ENCODE measurements around the gene SPARCL1. TPM values are rescaled to one million over a fixed set of nuclear protein-coding genes. Genes with fewer than 3 reads are reported as not detected.

Gene SPARCL1
- total and polyA plus RNA-seq, 3 donors from 2014 or later: 110 to 138 (median 124) TPM

DNA sequence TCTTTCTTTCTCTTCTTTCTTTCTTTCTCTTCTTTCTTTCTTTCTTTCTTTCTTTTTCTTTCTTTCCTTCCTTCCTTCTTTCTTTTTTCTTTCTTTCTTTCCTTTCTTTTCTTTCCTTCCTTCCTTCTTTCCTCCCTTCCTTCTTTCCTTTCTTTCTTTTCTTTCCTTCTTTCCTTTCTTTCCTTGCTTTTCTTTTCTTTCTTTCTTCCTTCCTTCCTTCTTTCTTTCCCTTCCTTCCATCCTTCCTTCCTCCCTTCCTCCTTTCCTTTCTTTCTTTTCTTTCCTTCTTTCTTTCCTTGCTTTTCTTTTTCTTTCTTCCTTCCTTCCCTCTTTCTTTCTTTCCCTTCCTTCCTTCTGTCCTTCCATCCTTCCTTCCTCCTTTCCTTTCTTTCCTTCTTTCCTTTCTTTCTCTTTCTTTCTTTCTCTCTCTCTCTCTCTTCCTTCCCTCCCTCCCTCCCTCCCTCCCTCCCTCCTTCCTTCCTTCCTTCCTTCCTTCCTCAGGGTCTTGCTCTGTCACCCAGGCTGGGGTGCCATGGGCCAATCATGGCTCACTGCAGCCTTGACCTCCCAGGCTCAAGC is 13.6 kb upstream of the SPARCL1 start:
- DNase-seq: no peak
- H3K4me3 ChIP-seq: no peak overlapping the region
- H3K9me3 ChIP-seq: no peaks in the 10 kb centered on the region
- intact Hi-C loops (cut with DNase I; ENCODE audit: low total_unique reads): no loop called here
- H3K36me3 ChIP-seq (ENCODE audit: low read depth, missing control alignments): no peaks in the 10 kb centered on the region
- H3K27me3 ChIP-seq: no peaks in the 10 kb centered on the region
- peak overlapping the region in 1 of 2 donors; percentile 44 for H3K27ac ChIP-seq
- H3K4me1 ChIP-seq: peaks cover 4% of the 10 kb centered on the region
- no peak for TF ChIP-seq POLR2A (IDR thresholded peaks at IDR 0.05)
- TF ChIP-seq, protein P1, sequence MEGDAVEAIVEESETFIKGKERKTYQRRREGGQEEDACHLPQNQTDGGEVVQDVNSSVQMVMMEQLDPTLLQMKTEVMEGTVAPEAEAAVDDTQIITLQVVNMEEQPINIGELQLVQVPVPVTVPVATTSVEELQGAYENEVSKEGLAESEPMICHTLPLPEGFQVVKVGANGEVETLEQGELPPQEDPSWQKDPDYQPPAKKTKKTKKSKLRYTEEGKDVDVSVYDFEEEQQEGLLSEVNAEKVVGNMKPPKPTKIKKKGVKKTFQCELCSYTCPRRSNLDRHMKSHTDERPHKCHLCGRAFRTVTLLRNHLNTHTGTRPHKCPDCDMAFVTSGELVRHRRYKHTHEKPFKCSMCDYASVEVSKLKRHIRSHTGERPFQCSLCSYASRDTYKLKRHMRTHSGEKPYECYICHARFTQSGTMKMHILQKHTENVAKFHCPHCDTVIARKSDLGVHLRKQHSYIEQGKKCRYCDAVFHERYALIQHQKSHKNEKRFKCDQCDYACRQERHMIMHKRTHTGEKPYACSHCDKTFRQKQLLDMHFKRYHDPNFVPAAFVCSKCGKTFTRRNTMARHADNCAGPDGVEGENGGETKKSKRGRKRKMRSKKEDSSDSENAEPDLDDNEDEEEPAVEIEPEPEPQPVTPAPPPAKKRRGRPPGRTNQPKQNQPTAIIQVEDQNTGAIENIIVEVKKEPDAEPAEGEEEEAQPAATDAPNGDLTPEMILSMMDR (IDR thresholded peaks at IDR 0.05): no peak

DNA sequence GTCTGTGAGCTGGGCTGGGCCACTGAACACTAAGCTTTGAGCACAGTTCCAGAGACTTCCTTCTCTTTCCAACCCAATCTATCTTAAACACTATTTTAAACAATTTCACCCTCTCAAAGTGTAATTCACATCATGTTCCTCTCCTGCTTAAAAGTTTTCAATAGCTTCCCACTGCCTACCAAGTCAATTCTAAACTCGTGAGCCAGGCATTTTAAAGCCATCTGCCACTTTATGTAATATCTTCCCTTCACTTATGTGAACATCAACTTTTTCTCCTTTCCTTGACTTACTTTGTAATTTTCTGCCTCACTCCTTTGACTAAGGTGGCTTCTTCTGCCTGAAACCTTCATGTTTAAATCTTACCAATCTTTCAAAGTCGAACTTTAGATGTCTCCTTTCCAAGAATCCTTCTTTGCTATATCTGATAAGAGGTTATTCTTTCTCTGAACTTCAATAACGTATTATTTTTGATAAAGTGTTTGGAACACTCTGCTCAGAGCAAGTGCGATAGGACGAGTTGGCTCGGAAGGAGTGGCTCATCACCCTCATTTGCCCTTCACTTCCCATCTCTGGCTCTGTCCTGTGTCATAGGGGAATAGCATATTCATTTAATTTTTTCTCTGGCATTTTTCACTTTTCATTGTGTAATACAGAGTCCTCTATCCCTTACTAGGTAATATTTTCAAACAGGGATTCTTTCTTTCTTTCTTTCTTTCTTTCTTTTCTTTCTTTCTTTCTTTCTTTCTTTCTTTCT is 13.0 kb upstream of the SPARCL1 start:
- intact Hi-C loops (cut with DNase I; ENCODE audit: low total_unique reads): no loop called here
- WGBS, 2 donors: 27 to 53% methylated on average over 6 of the region's 6 CpGs

DNA sequence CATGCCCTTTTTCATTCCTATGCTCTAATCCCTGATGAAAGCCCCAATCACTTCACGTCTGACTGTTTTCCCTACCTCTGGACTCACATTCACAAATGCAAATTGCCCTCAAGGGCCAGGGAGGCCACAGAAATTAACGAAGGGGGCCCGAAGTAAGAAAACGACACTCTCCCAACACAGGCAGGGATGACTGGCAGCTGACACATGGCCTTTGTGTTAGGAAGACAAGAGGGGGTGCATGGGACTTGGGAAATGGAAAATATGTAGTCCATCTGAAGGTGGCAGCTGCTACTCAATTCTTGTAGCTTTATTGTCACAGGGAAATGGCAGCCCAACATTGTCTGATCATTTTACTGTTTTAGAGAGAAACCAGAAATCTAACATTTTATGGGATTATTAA is 12.3 kb upstream of the SPARCL1 start:
- peak overlapping the region in 1 of 2 donors; percentile 44 for H3K27ac ChIP-seq
- H3K27me3 ChIP-seq: no peaks in the 10 kb centered on the region
- no peaks in the 10 kb centered on the region for H3K36me3 ChIP-seq (ENCODE audit: low read depth, missing control alignments)
- H3K4me1 ChIP-seq: peaks cover 4% of the 10 kb centered on the region
- H3K9me3 ChIP-seq: no peaks in the 10 kb centered on the region
- intact Hi-C loops (cut with DNase I; ENCODE audit: low total_unique reads): no loop called here
- TF ChIP-seq, protein P1 (IDR thresholded peaks at IDR 0.05): no peak
- TF ChIP-seq POLR2A (IDR thresholded peaks at IDR 0.05): no peak
- no peak overlapping the region for H3K4me3 ChIP-seq
- 68 to 72% methylated on average over 4 of the region's 4 CpGs for WGBS, 2 donors
- DNase-seq: no peak

More for the DNA sequence above, 13.0 kb upstream of the SPARCL1 start:
- no peak for DNase-seq
- TF ChIP-seq, protein P1 (IDR thresholded peaks at IDR 0.05): no peak
- H3K36me3 ChIP-seq (ENCODE audit: low read depth, missing control alignments): no peaks in the 10 kb centered on the region
- H3K4me3 ChIP-seq: no peak overlapping the region
- peak overlapping the region in 1 of 2 donors; percentile 44 for H3K27ac ChIP-seq
- H3K4me1 ChIP-seq: peaks cover 4% of the 10 kb centered on the region
- H3K27me3 ChIP-seq: no peaks in the 10 kb centered on the region
- H3K9me3 ChIP-seq: no peaks in the 10 kb centered on the region

DNA sequence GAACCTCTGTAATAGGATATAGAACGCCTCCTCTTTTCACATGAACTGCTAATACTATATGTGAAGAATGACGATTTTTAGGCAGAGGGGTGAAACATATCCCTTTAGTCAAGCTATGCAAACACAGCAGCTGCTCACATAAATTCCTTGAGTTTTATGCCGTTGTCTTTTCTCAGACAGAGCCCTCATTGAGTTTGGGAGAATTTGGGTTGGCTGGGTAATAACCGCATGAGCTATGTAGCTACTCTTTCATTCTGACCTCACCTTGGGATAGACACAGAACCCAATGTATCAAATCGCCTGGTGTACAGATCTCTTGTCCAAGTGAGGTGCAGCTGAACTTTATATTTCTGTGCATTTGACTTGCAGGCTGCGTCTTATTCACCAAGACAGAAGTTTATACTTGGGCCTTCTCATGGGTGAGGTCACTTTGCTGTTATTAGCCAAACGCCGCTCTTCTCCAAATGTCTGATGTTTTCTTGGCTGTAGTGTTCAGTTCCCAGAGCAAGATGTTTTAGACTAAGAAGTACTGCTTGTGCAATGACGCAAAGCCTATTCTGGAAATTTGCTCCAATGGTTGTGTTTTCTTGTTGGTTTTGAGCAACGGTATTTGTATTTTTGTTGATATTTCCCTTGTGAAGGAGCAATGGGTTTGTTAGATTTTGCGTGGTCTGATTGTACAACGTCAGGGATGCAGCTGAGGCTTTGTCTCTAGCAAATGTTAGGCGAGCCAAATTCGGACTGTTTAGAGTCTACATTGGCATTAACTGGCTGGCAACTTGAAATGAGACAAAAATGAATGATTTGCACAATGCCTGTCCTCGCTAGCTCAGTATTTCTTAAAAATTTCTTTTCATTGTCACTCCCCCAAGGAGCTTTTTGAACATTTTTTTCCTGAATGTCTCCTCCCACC is 11.2 kb upstream of the SPARCL1 start:
- Histone ChIP-seq H3K4me1 (peaks cover 4% of the 10 kb centered on the region), H3K36me3 (ENCODE audit: low read depth, missing control alignments) (no peaks in the 10 kb centered on the region), H3K9me3 (no peaks in the 10 kb centered on the region), H3K27me3 (no peaks in the 10 kb centered on the region), H3K4me3 (no peak overlapping the region), H3K27ac (peak overlapping the region in 1 of 2 donors; percentile 44)
- peak; percentile 26 for DNase-seq
- intact Hi-C loops (cut with DNase I; ENCODE audit: low total_unique reads): no loop called here
- no peak for TF ChIP-seq POLR2A (IDR thresholded peaks at IDR 0.05)
- TF ChIP-seq, protein P1 (IDR thresholded peaks at IDR 0.05): no peak
- WGBS, 2 donors: 79% methylated on average over 15 of the region's 15 CpGs
